Mononuclear cell (primary cell): Measurements from ENCODE around the gene KCNAB2. TPM values are rescaled to one million over a fixed set of nuclear protein-coding genes. Genes with fewer than 3 reads are reported as not detected.
"Not testable (repeated sequence)": the region's sequence is repeated elsewhere in the genome, so short reads cannot be mapped to it uniquely, and the experiment has no call there.

ENCODE experiments used
- H3K27me3 ChIP-seq: 2 replicates; pipeline ENCODE4 v1.6.0; 2011; ENCODE audit warnings: low read length, control low read depth; ENCODE audit not compliant: insufficient read depth
- H3K4me1 ChIP-seq: 2 replicates; pipeline ENCODE4 v1.5.1; 2011; ENCODE audit warnings: mild to moderate bottlenecking, low read length, control low read depth; ENCODE audit not compliant: insufficient read depth
- H3K4me3 ChIP-seq: 2 replicates; pipeline ENCODE4 v1.5.1; 2011; ENCODE audit warnings: mild to moderate bottlenecking, low read length, moderate library complexity
- H3K9me3 ChIP-seq: 2 replicates; pipeline ENCODE4 v1.5.1; 2011; ENCODE audit warnings: low read depth, mild to moderate bottlenecking, control low read depth, low read length
- total RNA-seq: library from RNA; depleted of rRNA; stranded (reverse); fragments of >200 nt; gene quantifications from one replicate; pipeline ENCODE4 v1.2.3, GENCODE V29; 2012

KCNAB2 gene
- total RNA-seq, 1 donor = 66.3 TPM

DNA sequence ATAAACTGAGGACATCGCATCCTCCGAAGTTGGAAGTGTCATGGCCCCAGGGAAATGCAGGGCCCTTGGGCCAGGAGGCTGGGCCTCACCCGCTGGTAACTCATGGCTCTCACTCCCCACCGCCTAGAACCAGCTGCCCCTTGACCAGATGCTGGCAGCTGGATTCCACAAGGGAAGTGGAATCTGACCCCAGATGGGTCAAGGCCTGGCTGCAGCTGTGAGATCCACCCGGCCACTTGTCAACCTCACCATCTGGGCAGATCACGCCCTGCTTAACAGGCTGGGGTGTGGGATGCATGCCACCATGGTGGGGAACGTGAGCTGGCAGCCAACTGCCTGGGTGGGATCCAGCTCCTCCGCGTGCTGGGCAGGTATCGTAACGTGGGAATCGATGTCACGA, 25.5 kb downstream of the KCNAB2 start:
- no peaks in the 10 kb centered on the region for H3K4me1 ChIP-seq
- H3K27me3 ChIP-seq = no peaks in the 10 kb centered on the region
- no peak overlapping the region for H3K4me3 ChIP-seq
- H3K9me3 ChIP-seq = no peaks in the 10 kb centered on the region

DNA sequence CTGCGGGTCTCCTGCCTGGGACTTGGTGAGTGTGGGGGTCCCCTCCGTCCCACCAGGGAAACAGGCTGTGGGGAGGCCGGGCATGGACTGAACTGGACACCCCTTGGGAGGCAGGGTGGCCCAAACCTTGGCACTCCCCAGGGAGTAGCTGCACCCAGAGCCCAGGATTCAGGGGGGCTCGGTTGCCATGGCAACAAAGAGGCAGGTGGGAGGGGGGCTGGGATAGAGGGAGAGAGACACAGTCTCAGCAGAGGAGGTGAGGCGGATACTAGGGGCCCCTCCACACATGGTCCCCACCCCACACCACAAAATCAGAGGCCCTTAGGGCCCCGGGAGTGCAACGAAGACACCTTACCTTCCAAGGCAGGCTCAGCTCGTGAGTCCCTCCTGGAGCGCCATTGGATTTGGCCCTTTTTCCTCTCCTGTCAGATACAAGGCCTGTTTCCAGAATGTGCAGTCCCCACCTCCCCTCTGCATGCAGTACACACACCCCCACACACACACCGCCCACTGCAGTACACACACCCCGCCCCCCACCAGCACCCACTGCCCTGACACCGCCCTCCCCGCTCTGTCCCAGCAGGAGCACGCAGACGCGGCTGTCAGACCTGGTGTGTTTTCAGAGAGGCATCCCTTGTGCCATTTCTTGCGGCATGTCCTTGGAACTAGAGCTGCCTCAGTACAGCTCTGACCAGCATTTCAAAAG, 27.2 kb downstream of the KCNAB2 start:
- Histone ChIP-seq H3K27me3 (no peaks in the 10 kb centered on the region), H3K4me1 (no peaks in the 10 kb centered on the region), H3K9me3 (no peaks in the 10 kb centered on the region), H3K4me3 (no peak overlapping the region)

DNA sequence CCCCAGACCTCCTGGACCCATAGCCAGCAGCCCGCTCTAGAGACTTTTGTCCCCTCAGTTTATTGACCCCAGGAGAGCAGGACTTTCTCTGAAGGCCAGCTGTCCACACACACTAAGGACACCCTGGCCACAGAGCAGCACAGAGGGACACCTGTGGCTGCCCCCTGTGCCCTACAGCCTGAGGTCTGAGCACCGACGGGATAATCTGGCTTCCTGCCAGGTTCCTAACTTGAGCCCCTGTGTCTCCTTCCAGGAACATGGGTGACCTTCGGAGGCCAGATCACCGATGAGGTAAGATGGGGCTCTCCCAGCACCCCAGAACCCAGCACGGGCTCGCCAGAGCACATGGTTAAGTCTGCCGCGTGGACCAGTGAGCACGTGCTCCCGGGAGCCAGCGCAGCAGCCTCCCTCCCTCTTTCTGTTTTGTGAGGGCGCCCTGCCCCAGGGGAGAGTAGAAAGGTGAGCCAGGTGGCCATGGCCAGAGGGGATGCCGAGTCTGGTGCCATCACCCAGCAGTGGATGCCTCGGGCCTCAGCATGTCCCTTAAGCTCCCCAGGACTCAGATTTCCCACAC, 27.9 kb downstream of the KCNAB2 start:
- Histone ChIP-seq H3K4me3 (no peak overlapping the region), H3K4me1 (no peaks in the 10 kb centered on the region), H3K9me3 (no peaks in the 10 kb centered on the region), H3K27me3 (no peaks in the 10 kb centered on the region)

DNA sequence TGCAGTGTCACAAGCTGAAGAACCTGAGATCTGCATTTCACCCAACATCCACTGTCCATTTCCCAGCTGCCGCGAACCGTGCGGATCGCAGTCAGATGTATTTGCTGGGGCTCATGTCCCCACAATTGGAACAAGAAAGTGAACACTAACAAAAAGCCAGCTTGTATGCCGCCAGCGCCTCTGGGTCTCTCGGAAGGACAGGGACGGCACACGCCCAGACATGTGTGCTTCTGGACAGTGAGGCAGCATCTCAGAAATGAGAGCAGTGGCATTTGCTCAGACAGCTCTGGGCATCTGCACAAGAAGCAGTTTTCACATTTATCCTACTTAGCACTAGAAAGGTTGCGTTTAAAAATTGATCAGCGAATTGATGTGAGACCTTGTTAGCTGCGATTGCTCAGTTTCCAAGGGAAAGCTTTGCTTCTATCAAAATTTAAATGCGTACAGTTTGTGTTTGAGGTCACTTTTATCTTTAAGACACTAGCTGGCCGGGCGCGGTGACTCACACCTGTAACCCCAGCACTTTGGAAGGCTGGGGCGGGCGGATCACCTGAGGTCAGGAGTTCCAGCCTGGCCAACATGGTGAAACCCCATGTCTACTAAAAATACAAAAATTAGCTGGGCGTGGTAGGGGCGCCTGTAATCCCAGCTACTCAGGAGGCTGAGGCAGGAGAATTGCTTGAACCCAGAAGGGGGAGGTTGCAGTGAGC, 28.7 kb downstream of the KCNAB2 start:
- Histone ChIP-seq H3K4me1 (no peaks in the 10 kb centered on the region), H3K27me3 (no peaks in the 10 kb centered on the region), H3K9me3 (no peaks in the 10 kb centered on the region), H3K4me3 (no peak overlapping the region)

DNA sequence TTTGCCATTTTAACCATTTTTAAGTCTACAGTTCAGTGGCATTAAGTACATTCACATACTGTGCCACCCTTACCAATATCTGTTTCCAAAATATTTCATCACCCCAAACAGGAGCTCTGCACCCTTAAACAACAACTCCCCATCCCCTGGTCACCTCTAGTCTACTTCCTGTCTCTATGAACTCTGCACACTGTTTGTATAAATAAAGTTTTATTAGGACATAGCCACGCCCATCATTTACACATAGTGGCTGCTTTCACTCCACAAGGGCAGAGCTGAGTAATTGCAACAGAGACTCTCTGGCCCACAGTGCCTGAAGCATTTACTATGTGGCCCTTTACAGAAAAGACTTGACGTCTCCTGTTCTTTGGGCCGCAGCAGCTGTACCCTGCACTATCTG, 30.1 kb downstream of the KCNAB2 start:
- no peaks in the 10 kb centered on the region for H3K27me3 ChIP-seq
- H3K4me1 ChIP-seq = no peaks in the 10 kb centered on the region
- no peaks in the 10 kb centered on the region for H3K9me3 ChIP-seq
- no peak overlapping the region for H3K4me3 ChIP-seq

DNA sequence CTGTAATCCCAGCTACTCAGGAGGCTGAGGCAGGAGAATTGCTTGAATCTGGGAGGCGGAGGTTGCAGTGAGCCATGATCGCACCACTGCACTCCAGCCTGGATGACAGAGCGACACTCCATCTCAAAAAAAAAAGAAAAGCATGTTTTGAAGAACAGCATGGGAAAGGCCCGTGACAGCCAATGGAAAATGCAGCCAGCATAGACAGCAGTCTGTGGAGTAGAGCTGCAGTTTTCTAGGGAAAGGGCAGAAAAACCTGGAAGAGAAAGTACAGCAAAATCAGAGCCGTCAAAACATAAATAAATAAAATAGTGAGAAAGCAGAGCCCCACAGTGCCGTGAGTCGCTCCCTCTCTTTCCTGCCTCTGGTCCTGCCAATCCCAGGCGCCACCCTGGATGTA, 31.4 kb downstream of the KCNAB2 start:
- not testable (repeated sequence) for H3K4me1 ChIP-seq, H3K27me3 ChIP-seq, H3K9me3 ChIP-seq, H3K4me3 ChIP-seq

DNA sequence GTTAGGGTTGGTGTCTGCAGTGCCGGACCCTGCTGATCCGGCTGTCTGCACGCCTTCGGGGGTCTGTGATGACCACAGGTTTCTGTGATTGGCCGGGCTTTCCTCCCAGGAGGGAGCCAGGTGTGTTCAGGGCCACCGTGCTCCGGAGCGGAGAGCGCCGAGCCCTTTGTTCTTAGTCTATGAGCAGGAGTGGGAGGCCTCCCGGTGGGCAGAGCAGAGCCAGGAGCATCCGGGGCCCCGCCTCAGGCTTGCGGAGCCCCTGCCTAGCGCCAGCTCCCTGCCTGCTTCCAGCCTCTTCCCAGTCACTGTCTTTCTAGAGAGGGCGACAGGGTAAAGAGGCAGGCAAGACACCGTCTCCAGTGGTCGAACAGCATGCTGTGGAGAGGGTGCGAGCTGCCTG, 31.8 kb downstream of the KCNAB2 start:
- Histone ChIP-seq H3K27me3 (no peaks in the 10 kb centered on the region), H3K4me1 (no peaks in the 10 kb centered on the region), H3K4me3 (no peak overlapping the region), H3K9me3 (no peaks in the 10 kb centered on the region)

DNA sequence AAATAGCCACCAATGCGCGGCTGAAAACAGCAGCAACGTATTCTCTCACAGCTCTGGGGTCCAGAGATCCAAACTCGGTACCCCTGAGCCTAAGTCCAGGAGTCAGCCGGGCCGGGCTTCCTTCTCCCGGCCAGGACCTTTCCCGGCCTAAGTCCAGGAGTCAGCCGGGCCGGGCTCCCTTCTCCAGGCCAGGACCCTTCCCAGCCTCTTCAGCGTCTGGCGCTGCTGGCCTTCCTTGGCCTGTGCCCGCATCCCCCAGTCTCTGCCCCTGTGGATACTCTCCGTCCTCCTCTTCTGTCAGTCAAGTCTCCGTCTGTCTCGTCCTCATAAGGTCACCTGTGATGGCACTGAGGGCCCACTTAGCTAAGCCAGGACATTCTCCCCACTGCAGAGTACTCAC, 32.2 kb downstream of the KCNAB2 start:
- H3K9me3 ChIP-seq = no peaks in the 10 kb centered on the region
- H3K4me1 ChIP-seq = no peaks in the 10 kb centered on the region
- H3K27me3 ChIP-seq = no peaks in the 10 kb centered on the region
- no peak overlapping the region for H3K4me3 ChIP-seq

DNA sequence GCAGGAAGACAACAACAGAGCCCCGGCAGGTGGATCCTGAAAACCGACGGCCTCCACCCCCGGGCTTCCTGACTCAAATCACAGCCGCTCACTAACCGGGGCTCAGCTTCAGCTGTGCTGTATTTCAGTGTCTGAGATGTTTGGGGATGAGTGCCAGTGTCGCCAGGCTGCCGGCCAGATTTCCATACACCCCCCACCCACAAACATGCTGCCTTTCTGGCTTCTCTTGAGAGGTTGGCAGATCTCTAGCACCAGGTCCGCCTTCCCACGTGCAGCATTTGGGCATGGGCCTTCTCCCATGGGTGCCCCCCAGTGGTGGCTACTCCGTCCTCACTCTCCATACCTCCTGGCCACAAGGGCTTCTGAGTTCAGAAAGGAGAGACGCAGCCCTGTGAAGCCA, 34.8 kb downstream of the KCNAB2 start:
- H3K4me3 ChIP-seq = no peak overlapping the region
- no peaks in the 10 kb centered on the region for H3K27me3 ChIP-seq
- no peaks in the 10 kb centered on the region for H3K4me1 ChIP-seq
- no peaks in the 10 kb centered on the region for H3K9me3 ChIP-seq

DNA sequence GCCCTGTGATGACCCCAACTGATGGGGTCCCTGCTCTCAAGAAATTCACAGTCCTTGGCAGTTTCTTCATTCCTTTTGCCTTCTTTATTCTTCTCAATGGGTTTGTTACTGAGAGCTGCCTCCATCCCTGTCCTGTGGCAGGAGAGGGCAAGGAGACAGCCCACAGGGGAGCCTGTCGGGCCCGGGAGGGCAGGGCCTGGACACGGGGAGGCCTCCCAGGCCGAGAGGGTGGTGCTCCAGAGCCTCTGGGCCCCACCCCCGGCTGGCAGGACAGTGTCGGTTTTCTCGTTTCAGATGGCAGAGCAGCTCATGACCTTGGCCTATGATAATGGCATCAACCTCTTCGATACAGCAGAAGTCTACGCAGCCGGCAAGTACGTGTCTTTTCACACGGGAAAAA, 36.2 kb downstream of the KCNAB2 start:
- H3K9me3 ChIP-seq = no peaks in the 10 kb centered on the region
- H3K27me3 ChIP-seq = no peaks in the 10 kb centered on the region
- H3K4me3 ChIP-seq = no peak overlapping the region
- H3K4me1 ChIP-seq = no peaks in the 10 kb centered on the region

DNA sequence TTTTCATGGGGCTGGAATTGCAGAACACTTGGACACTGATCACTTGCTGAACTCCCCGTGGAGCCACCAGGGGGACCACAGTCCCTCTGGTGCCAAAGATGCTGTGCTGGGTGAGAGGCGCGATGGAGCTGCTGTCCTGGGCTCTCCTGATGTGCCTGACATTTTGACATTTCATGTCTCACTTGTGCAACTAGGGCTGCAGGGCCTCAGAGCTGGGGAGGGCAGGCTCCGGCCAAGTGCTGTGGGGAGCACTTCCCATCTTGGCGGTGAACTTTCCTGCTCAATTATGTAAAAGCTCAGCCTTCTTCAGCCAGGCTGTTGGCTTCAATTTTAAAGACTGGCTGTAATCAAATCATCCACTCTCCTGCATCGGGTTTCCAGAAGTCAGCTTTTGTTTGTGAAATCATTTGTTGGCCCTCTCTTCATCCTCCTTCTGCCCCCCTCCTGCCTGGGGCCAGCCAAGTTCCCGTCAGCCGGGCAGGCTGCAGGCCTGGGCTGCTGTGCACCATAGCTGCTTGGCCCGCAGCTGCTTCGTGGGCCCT, 36.8 kb downstream of the KCNAB2 start:
- H3K4me1 ChIP-seq = no peaks in the 10 kb centered on the region
- no peaks in the 10 kb centered on the region for H3K27me3 ChIP-seq
- H3K9me3 ChIP-seq = no peaks in the 10 kb centered on the region
- no peak overlapping the region for H3K4me3 ChIP-seq

DNA sequence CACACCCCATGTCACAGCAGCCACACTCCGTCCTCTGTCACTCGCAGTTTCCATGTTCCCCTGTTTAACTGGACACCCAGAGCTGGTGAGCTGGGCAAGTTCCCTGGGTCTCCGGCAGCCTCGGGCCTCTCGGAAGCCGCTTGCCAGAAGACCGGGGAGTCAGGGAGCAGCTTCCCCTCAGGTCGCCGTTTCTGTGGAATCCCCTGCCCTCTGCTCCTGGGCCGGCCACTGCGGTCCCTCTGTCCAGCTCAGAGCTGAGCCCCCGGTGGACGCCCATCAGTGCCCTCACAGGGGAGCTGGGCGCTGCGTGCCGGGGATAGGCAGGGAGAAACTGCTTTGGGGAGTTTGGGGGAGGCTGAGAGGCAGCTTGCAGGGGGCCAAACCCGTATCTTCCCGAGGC, 37.7 kb downstream of the KCNAB2 start:
- no peaks in the 10 kb centered on the region for H3K4me1 ChIP-seq
- H3K27me3 ChIP-seq = no peaks in the 10 kb centered on the region
- H3K4me3 ChIP-seq = no peak overlapping the region
- H3K9me3 ChIP-seq = no peaks in the 10 kb centered on the region

DNA sequence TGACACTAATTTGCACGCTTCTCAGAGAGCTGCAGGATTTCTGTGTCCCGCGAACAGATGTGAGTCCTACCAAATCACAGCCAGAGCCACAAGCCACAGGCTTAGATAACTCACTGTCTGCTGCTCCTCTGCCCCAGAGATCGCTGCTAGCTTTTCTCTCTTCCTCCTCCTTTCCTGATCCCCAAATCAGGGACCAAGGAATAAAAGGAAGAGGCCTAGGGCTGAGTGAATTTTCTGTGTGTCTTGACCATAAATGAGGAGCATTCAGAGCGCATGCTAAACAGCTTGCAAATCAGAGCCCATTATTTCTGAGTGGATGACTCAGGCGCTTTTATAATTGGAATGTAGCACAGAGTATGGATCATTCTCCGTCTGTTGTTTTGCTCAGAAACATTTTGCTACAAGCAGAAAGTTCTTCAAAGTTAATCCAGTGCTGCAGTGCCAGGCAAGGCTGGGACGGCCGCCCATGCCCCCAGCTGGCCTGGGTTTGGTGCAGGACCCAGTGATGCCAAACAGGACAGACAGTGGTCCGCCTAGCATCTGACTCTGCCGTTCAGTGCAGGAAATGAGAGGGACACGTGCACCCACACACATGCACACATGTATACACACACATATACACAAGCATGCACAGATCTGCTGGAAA, 38.2 kb downstream of the KCNAB2 start:
- Histone ChIP-seq H3K27me3 (no peaks in the 10 kb centered on the region), H3K4me1 (no peaks in the 10 kb centered on the region), H3K9me3 (no peaks in the 10 kb centered on the region), H3K4me3 (no peak overlapping the region)

DNA sequence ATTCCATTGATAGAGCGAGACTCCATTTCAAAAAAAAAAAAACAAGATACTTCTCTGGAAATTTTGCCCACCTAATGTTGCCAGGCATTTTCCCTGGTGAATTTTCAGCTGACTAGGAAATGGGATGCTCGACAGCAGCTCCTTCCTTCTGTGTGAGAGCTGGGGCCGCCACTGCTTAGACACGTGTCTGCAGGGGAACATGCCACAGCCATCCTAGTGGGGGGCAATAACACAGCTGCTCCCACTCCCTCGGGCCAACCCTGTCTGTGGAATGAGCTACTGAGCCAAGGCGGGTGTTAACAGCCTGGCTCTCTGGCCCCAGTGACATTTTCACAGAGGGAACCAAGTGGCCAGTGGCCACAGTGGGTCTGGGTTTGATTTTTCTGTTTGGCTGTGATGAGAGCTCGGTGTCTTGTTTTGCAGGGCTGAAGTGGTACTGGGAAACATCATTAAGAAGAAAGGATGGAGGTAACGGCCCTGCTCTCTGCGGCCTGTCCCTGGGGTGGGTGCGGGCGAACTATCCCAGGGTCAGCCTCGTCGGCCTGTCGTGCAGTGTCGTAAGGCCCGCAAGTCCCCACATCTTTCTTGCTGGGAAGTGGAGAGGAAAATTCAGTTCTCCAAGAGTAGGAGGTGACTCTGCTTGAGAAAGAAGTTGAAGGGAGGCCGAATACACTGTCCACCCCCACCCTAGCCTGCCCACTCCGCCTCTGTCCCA, 39.2 kb downstream of the KCNAB2 start:
- Histone ChIP-seq H3K9me3 (no peaks in the 10 kb centered on the region), H3K4me1 (no peaks in the 10 kb centered on the region), H3K4me3 (no peak overlapping the region)

DNA sequence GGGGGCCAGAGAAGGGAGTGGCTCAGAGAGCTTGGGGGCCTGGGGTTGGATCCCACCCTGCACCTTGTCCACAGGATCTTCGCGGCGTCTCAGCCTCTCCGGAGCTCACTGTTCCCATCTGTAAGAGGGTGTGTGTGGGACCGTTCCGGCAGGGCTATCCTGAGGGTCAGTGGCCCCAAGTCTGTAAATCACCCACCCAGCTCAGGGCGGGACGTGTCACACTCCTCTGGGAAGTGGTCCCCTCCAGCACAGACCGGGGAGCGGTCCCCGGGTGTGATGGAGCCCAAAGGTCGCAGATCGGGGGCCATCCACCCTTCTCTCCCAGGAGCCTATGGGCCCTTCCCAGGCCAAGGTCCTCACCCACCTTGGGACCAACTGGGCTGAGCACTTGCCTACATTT, 40.0 kb downstream of the KCNAB2 start:
- Histone ChIP-seq H3K4me1 (no peaks in the 10 kb centered on the region), H3K9me3 (no peaks in the 10 kb centered on the region), H3K27me3 (no peaks in the 10 kb centered on the region), H3K4me3 (no peak overlapping the region)

More for the DNA sequence above, 39.2 kb downstream of the KCNAB2 start:
- H3K27me3 ChIP-seq = no peaks in the 10 kb centered on the region
